ENCODE measurements around the gene NDUFAF8. TPM values are rescaled to one million over a fixed set of nuclear protein-coding genes. Genes with fewer than 3 reads are reported as not detected.
"Not testable (repeated sequence)": the region's sequence is repeated elsewhere in the genome, so short reads cannot be mapped to it uniquely, and the experiment has no call there.

Gene NDUFAF8
- total RNA-seq, 2 experiments from 2014 or later: 97.2 to 102 TPM

- Mint-ChIP-seq H3K4me1 (no peaks in the 10 kb centered on the region), H3K9me3 (no peaks in the 10 kb centered on the region), H3K36me3 (no peaks in the 10 kb centered on the region), H3K4me3 (no peak overlapping the region), H3K27me3 (no peaks in the 10 kb centered on the region), H3K27ac (no peak overlapping the region)
- DNase-seq: no peak
These were observed 28.7 kb upstream of the NDUFAF8 start for GRCh38 chr17:81210466-81210865.

DNA sequence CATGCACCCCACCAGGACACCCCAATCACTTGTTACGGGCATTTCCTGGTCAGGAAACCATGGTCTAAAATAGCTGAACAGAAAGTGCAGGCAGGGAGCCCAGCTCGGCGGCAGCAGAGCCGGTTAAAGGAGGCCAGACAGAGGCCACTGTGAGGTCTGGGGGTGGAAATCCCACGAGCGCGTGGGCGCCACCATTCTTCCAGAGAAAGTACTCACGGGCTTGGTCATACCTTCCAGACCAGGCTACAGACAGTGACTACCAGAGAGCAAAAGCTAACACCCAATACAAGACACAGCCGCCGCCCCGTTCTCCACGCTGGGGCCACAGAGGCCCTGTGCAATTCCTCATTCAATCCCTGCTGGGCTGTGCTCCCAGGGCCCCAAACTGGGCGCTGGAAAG is 28.2 kb upstream of the NDUFAF8 start:
- no peak overlapping the region for H3K4me3 Mint-ChIP-seq
- H3K9me3 Mint-ChIP-seq: no peaks in the 10 kb centered on the region
- no peaks in the 10 kb centered on the region for H3K36me3 Mint-ChIP-seq
- H3K27me3 Mint-ChIP-seq: no peaks in the 10 kb centered on the region
- no peak for DNase-seq
- no peaks in the 10 kb centered on the region for H3K4me1 Mint-ChIP-seq
- no peak overlapping the region for H3K27ac Mint-ChIP-seq

DNA sequence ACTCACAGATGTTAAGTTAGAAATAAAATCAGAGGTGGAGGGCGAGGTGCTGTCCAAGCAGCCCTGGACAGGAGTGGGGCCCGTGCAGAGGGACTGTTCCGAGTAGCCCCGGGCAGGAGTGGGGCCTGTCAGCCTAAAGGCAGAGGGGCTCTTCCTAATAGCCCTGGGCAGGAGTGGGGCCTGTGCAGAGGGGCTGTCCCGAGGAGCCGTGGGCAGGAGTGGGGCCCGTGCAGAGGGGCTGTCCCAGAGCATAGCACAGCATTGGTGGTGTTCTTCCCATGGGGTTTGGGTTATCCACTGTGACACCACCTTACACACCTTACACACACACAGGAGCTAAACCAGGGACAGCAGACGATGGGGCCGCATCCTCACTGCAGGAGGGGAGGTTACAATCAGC is 26.8 kb upstream of the NDUFAF8 start:
- DNase-seq: no peak
- Mint-ChIP-seq H3K27me3 (no peaks in the 10 kb centered on the region), H3K4me1 (no peaks in the 10 kb centered on the region), H3K9me3 (no peaks in the 10 kb centered on the region), H3K27ac (no peak overlapping the region), H3K36me3 (no peaks in the 10 kb centered on the region), H3K4me3 (no peak overlapping the region)

DNA sequence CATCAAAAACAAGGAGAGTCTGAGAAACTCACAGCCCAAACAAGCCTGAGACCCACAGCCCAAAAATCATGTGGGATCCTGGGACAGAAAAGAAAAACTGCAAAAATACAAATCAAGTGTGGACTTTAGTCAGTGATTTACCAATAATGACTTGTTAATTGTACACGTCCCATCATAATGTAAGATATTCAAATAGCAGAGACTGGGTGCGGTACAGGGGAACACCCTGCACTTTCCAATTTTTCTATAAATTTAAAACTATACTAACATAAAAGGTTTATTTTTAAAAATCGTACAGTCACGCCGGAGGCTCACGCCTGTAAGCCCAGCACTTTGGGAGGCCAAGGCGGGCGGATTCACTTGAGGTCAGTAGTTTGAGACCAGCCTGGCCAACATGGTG is 25.1 kb upstream of the NDUFAF8 start:
- DNase-seq: no peak
- no peak overlapping the region for H3K4me3 Mint-ChIP-seq
- no peaks in the 10 kb centered on the region for H3K36me3 Mint-ChIP-seq
- H3K4me1 Mint-ChIP-seq: no peaks in the 10 kb centered on the region
- H3K27me3 Mint-ChIP-seq: no peaks in the 10 kb centered on the region
- H3K9me3 Mint-ChIP-seq: no peaks in the 10 kb centered on the region
- H3K27ac Mint-ChIP-seq: no peak overlapping the region

GRCh38 chr17:81217491-81217890 is 21.6 kb upstream of the NDUFAF8 start:
- no peak overlapping the region for H3K27ac Mint-ChIP-seq
- H3K4me3 Mint-ChIP-seq: no peak overlapping the region
- H3K27me3 Mint-ChIP-seq: no peaks in the 10 kb centered on the region

GRCh38 chr17:81218459-81218858 is 20.7 kb upstream of the NDUFAF8 start:
- no peak overlapping the region for H3K27ac Mint-ChIP-seq
- H3K36me3 Mint-ChIP-seq: no peaks in the 10 kb centered on the region
- no peaks in the 10 kb centered on the region for H3K27me3 Mint-ChIP-seq
- peaks cover 6% of the 10 kb centered on the region for H3K4me1 Mint-ChIP-seq
- no peak overlapping the region for H3K4me3 Mint-ChIP-seq
- DNase-seq: no peak
- H3K9me3 Mint-ChIP-seq: no peaks in the 10 kb centered on the region

More at GRCh38 chr17:81217491-81217890, 21.6 kb upstream of the NDUFAF8 start:
- no peak for DNase-seq
- Mint-ChIP-seq H3K4me1 (peaks cover 5% of the 10 kb centered on the region), H3K36me3 (no peaks in the 10 kb centered on the region), H3K9me3 (no peaks in the 10 kb centered on the region)

GRCh38 chr17:81218991-81219390 is 20.1 kb upstream of the NDUFAF8 start:
- Mint-ChIP-seq H3K27me3 (no peaks in the 10 kb centered on the region), H3K4me1 (peaks cover 11% of the 10 kb centered on the region), H3K36me3 (no peaks in the 10 kb centered on the region), H3K4me3 (no peak overlapping the region), H3K27ac (no peak overlapping the region), H3K9me3 (no peaks in the 10 kb centered on the region)
- DNase-seq: no peak

GRCh38 chr17:81219476-81220180 is 19.5 kb upstream of the NDUFAF8 start:
- H3K4me3 Mint-ChIP-seq: no peak overlapping the region
- DNase-seq: no peak
- no peaks in the 10 kb centered on the region for H3K9me3 Mint-ChIP-seq
- no peaks in the 10 kb centered on the region for H3K27me3 Mint-ChIP-seq
- H3K36me3 Mint-ChIP-seq: no peaks in the 10 kb centered on the region
- peaks cover 12% of the 10 kb centered on the region for H3K4me1 Mint-ChIP-seq
- H3K27ac Mint-ChIP-seq: no peak overlapping the region

GRCh38 chr17:81221371-81221841 is 17.7 kb upstream of the NDUFAF8 start:
- H3K36me3 Mint-ChIP-seq: no peaks in the 10 kb centered on the region
- peak overlapping the region; percentile 61 for H3K4me3 Mint-ChIP-seq
- peaks cover 12% of the 10 kb centered on the region for H3K4me1 Mint-ChIP-seq
- H3K27me3 Mint-ChIP-seq: no peaks in the 10 kb centered on the region
- H3K9me3 Mint-ChIP-seq: no peaks in the 10 kb centered on the region
- no peak overlapping the region for H3K27ac Mint-ChIP-seq
- DNase-seq: no peak

DNA sequence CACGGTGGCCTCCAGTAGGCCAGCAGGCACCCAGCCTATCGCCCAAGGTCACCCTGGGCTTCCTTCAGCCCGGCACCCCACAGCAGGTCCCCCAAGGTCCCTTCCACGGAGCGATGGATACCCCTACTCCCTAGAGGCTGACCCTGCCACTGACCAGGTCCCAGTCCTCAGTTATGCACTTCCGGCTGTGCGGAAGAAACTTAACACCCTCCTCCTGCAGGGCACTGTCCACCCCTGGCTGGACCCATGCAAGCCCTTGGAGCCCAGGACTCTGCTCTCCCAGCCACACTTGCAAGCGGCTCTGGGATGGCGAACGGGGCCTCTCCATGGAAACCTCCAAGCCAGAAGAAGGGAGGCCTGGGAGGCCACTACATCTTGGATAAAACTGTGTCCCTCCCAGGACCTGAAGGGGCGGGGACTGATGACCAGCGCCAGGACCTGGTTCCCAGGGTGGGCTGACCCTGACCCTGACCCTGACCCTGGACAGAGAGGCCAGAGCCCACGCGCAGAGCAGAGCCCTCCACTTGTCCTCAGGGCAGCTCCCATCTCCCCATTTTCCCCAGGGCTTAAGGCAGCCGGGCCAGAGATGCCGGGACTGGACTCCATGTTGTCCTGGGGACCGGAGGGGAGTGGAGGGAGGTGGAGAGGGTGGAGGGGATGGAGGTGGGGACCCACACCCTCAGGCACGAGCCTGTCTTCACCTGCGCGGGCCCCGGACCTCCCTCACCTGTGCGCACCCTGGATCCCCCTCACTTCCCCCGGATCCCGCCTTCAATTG is 17.1 kb upstream of the NDUFAF8 start:
- Mint-ChIP-seq H3K4me3 (peak overlapping the region; percentile 61), H3K4me1 (peaks cover 12% of the 10 kb centered on the region), H3K36me3 (no peaks in the 10 kb centered on the region), H3K9me3 (no peaks in the 10 kb centered on the region), H3K27me3 (no peaks in the 10 kb centered on the region), H3K27ac (no peak overlapping the region)
- DNase-seq: no peak

DNA sequence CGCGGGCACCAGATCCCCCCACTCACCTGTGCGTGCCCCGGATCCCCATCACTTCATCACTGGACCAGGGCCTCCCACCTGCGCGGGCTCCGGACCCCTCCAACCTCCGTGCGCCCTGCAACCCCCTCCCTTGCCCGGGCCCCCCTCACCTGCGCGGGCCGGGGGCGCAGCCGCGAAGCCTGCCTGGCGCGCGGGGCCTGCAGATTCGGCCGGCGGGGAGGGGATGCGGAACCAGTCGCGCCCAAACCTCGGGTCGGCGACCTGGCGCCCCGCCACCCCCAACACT is 16.6 kb upstream of the NDUFAF8 start:
- DNase-seq: no peak
- H3K36me3 Mint-ChIP-seq: peaks cover 1% of the 10 kb centered on the region
- H3K27ac Mint-ChIP-seq: no peak overlapping the region
- H3K9me3 Mint-ChIP-seq: no peaks in the 10 kb centered on the region
- peak overlapping the region; percentile 61 for H3K4me3 Mint-ChIP-seq
- H3K4me1 Mint-ChIP-seq: peaks cover 13% of the 10 kb centered on the region
- no peaks in the 10 kb centered on the region for H3K27me3 Mint-ChIP-seq

DNA sequence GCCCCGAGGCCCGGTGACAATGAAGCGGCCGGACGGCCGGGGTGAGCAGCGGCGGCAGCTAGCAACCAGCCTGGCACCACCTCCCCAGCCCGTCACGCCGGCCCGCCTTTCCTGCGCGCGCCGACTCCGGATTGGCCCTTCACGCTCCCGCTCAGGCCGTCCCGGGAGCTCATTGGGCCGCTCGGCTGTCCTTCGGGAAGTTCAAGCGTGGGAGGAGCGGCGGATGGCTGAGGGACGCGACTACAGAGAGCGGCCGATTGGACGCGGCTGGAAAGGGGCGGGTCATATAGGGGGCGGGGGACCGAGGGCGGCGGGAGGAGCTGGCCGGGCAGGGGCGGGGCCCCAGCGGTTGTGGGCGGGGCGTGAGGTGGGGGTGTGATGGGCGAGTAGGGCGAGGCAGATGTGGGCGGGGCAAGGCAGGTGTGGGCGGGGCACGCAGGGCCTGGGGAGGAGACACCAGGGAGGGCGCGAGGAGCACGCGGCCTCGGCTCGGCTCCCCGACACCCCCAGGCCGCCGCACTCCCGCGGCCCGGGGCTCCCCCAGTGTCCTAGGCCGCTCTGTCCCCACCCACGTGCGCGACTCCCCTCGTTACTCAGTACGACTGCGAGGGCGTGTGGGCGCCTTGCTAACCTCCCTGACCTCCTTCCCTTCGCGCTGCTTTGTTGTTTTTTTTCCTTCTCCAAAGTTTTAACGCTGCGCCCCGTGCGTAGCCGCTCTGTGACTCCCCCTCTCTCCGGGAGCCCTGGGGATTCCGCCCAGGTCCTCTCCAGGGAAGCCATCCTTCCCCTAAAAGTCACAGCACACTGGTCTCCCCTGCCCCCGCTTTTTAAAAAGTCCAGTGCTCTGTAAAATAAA is 16.0 kb upstream of the NDUFAF8 start, which contains the start of gene CEP131:
Gene CEP131 (minus strand): TSS at position 60 of the 856 bp plus-strand sequence. CDS start 2,909 bp downstream, outside the sequence.
- peaks cover 3% of the 10 kb centered on the region for H3K36me3 Mint-ChIP-seq
- peak; percentile 99 for DNase-seq
- no peaks in the 10 kb centered on the region for H3K9me3 Mint-ChIP-seq
- peak within 1 kb of the TSS; percentile 78 for H3K4me3 Mint-ChIP-seq
- no peaks in the 10 kb centered on the region for H3K27me3 Mint-ChIP-seq
- H3K27ac Mint-ChIP-seq: peak within 1 kb of the TSS; percentile 82
- peaks cover 17% of the 10 kb centered on the region for H3K4me1 Mint-ChIP-seq

GRCh38 chr17:81223762-81224130 is 15.4 kb upstream of the NDUFAF8 start:
- H3K36me3 Mint-ChIP-seq: peaks cover 3% of the 10 kb centered on the region
- no peaks in the 10 kb centered on the region for H3K27me3 Mint-ChIP-seq
- H3K4me1 Mint-ChIP-seq: peaks cover 17% of the 10 kb centered on the region
- peak overlapping the region; percentile 82 for H3K27ac Mint-ChIP-seq
- no peak for DNase-seq
- H3K9me3 Mint-ChIP-seq: no peaks in the 10 kb centered on the region
- peak overlapping the region; percentile 78 for H3K4me3 Mint-ChIP-seq

DNA sequence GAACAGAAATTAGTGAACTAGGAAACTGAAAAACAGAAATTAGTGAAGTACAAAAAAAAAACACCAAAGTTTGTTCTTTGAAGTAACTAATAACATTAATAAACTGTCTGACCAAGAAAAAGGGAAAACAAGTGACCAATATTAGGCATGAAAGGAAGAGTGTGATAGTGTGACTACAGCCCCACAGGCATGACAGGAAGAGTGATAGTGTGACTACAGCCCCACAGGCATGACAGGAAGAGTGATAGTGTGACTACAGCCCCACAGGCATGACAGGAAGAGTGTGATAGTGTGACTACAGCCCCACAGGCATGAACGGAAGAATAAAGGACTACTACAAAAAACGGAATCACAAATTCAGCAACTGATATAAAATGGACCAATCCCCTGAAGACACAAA is 11.5 kb upstream of the NDUFAF8 start:
- H3K27ac Mint-ChIP-seq: not testable (repeated sequence)

DNA sequence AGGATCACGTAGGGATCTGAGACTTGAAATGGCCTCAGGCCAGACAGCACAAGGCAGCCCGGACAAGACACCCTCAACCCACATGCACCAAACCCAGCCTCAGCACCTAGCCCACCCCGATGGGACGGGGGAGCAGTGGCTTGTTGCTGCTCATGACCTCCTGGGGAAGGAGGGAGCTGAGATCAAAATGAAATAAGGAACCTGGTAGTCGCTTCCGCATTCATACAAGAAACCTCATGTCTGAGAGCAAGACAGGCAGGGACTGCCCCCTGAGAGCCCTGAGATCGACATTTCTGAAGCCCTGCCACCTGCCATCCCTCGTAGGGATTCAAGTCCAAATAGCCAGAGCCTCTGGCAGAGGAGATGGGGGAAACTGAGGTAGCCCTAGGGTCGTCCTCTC is 10.7 kb upstream of the NDUFAF8 start:
- no peak for DNase-seq
- no peaks in the 10 kb centered on the region for H3K27me3 Mint-ChIP-seq
- no peak overlapping the region for H3K27ac Mint-ChIP-seq
- no peak overlapping the region for H3K4me3 Mint-ChIP-seq
- peaks cover 6% of the 10 kb centered on the region for H3K36me3 Mint-ChIP-seq
- H3K4me1 Mint-ChIP-seq: peaks cover 11% of the 10 kb centered on the region
- H3K9me3 Mint-ChIP-seq: no peaks in the 10 kb centered on the region

More for the DNA sequence above, 11.5 kb upstream of the NDUFAF8 start:
- not testable (repeated sequence) for H3K4me3 Mint-ChIP-seq, H3K27me3 Mint-ChIP-seq, H3K9me3 Mint-ChIP-seq, H3K36me3 Mint-ChIP-seq, DNase-seq
- peaks cover 12% of the 10 kb centered on the region for H3K4me1 Mint-ChIP-seq

Data from activated naive CD8-positive, alpha-beta T cell treated with anti-CD3 and anti-CD28 coated beads for 36 hours (primary cell).